OCI-LY3 (cell line): ENCODE data around the gene SLC6A13.

Source experiments
- EZH2phosphoT487 ChIP-seq: fragments of 200-600 bp; shearing (Covaris generic); IDR thresholded peaks from 2 replicates; pipeline ENCODE4 v1.6.1; 2018; ENCODE audit warnings: antibody characterized with exemption, mixed run types, low read depth
- TF ChIP-seq, protein P1 (sequence below): fragments of 200-600, 300-600 bp; sonication (generic); IDR thresholded peaks from 2 replicates; pipeline ENCODE4 v1.5.1; 2014; ENCODE audit warnings: antibody characterized with exemption, low read length, low read depth

DNA sequence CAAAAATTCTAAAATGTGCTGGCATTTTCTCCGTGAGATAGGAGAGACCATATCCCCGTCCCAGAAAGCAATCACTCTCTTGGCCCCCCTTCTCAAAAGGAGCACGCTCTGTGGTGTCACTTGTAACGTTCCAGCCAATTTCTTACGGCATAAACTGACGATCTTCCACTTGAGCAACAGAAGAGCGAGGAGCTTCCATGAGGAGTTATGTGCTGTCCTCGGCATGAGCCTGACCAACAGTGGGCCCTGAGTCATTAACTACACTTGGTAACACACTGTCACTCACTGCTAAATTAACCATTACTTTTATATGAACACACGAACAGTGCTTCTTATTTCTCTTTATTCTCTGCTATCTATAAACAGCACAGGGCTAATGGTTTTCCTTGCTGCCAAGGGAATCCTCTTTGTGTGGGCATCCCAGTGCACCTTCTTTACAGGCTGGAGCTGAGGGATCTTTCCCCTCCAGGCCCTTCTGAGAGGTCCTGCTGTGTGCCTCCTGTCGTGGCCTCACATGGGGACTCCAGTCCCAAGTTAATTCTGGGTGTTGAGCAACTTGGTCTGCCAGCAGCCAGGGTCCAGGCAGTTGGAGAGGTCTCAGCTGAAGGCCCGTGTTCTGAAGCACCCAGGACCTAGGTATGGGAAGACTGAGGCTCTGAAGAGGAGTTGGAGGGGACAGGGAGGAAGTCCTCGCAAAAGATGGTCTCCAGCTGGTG is 9.4 kb downstream of the SLC6A13 start:
- TF ChIP-seq, protein P1, sequence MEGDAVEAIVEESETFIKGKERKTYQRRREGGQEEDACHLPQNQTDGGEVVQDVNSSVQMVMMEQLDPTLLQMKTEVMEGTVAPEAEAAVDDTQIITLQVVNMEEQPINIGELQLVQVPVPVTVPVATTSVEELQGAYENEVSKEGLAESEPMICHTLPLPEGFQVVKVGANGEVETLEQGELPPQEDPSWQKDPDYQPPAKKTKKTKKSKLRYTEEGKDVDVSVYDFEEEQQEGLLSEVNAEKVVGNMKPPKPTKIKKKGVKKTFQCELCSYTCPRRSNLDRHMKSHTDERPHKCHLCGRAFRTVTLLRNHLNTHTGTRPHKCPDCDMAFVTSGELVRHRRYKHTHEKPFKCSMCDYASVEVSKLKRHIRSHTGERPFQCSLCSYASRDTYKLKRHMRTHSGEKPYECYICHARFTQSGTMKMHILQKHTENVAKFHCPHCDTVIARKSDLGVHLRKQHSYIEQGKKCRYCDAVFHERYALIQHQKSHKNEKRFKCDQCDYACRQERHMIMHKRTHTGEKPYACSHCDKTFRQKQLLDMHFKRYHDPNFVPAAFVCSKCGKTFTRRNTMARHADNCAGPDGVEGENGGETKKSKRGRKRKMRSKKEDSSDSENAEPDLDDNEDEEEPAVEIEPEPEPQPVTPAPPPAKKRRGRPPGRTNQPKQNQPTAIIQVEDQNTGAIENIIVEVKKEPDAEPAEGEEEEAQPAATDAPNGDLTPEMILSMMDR: no peak
- TF ChIP-seq EZH2phosphoT487: no peak
